Measurements from ENCODE around the gene SDHAF3.
A peak's percentile ranks its signal among the peaks of the same experiment; 100 is the strongest.
"Not testable (repeated sequence)": the region's sequence is repeated elsewhere in the genome, so short reads cannot be mapped to it uniquely, and the experiment has no call there.

SDHAF3 gene

GRCh38 chr7:97117372-97118188, at the start of gene SDHAF3:
TSS of gene SDHAF3 (plus strand) at chr7:97117698. CDS start at chr7:97117724, 26 bp downstream.
- DNase-seq, result peak; percentile 99

- not testable (repeated sequence) for DNase-seq
These were observed 45.5 kb upstream of the SDHAF3 start for GRCh38 chr7:97072025-97072424.

- DNase-seq, result no peak
These were observed 41.6 kb upstream of the SDHAF3 start for GRCh38 chr7:97075928-97076327.

DNA sequence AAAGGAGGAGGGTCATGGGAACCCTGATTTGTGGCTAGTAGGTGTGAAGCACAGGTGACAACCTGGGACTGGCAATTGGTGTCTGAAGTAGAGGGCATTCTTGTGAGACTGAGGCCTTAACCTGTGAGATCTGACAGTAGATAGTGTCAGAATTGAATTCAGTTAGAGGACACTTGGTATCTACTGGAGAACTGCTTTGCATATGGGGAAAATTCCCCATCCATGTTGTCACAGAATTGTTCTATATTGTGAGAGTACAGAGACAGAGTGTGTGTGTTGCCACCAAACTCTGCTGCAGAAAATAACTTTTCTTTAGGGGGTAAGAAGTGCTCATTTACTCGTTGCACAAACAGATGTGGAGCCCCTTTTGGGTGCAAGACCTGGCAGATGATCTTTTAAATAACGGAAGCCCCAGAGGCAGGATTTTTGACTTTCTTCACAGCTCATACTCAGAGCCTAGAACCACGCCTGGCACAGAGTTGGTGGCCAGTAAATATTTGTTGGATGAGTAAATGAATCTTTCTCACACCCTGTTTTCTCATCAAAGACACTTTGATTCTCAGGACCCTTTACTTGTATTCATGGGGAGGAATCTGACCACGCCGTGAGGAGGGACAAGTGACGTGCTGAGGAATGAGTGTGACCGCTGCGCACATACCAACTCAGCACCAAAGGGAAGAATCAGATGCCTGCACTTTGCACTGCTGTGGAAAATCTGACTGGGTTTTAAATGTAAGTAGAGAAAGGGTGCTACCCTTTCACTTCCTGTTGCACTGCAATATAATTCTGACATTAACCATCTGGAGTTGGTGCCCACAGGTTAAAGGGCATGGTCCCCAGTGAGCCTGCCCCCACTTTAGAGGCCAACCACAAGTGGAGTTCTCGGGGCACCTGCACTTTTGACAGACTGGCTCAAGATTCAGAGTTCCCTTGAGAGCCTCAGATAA, 39.2 kb upstream of the SDHAF3 start:
- no peak for DNase-seq

DNA sequence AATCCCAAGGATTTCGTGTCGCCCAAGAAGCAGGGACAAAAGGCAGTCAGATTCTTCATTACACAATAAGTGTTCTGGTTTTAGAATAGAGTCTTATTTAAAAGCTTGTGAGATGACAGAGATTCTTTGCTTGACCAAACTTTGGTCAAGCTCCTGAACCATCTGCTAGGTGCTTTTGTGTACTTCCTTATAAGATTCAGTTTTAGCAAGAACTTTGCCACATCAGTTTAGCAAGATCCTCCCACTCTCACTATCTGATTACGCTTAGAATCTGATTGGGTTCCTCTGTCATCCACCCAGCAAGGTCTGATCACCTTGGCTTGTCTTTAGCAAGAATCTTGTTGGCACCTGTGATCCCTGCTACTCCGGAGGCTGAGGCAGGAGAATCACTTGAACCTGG, 38.2 kb upstream of the SDHAF3 start:
- DNase-seq, result no peak

DNA sequence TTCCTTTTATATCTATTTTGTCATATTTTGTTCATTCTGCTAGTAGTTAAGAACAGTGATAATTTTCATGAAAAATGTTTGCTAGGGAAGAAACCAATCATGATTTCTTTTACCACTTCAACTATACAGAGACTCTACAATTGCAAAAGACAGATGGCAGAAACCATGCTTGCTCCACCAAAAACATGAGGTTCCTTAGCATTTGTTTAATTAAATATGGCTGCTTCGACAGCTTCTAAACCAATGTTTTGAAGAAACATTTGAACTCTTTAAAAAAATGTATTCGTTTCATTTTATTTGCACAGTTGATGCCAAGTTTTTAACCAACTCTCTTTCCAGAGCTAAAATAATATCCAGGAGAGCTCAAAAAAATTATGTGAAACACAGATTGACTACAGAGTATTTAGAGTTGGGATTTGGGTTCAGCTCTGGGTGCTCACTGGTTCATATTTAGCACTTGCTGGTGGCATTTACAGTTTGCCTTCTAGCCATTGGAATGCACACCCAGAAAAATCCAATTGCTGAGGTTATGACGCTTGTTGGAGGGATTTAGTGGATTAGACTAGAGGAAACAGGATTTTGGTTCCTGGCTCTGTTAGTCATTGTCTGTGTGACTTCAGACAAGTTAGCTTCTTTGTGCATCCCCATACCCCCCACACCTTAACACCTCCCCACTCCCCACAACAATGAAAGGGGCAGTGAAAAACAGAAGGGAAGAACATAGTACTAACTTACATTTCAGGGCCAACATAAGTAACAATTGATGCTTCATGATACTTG, 35.8 kb upstream of the SDHAF3 start:
- DNase-seq, result peak; percentile 95

DNA sequence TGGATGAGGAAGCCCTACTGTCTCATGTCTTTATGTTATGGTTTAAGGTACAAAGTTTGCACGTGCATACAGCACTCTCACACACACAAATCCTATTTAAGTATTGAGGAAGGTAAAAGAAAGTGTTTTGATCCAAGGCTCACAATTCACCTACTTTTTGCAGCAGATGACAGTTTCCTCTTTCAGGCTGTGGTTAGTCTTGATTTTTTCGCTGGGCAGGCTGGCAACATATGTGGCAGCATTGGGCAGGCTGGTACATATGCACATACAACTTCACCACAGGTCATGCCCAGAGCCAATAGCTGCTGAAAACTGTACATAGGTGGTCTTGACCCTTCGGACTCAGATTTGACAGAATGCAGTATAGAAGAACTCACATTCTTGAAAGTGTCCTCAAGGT, 29.1 kb upstream of the SDHAF3 start:
- no peak for DNase-seq

DNA sequence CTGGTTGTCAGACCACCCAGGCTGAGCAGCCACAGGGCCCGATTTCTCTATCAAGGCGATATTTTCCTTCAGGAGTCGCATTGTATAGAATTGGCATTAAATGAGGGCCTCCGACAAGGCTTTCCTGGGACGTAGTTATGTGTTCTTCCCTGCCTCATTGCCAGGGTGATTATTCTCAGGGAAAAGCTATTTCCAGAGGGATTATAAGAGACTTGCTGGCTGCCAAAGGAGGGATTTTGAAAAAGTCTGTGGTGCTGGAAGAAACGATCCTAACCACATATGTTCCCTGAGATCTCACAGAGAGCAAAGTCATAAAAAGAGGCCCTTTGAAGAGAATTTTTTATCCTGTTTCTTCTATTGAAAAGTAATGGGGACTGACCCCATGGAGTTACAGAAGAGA, 27.7 kb upstream of the SDHAF3 start:
- DNase-seq, result peak; percentile 34

DNA sequence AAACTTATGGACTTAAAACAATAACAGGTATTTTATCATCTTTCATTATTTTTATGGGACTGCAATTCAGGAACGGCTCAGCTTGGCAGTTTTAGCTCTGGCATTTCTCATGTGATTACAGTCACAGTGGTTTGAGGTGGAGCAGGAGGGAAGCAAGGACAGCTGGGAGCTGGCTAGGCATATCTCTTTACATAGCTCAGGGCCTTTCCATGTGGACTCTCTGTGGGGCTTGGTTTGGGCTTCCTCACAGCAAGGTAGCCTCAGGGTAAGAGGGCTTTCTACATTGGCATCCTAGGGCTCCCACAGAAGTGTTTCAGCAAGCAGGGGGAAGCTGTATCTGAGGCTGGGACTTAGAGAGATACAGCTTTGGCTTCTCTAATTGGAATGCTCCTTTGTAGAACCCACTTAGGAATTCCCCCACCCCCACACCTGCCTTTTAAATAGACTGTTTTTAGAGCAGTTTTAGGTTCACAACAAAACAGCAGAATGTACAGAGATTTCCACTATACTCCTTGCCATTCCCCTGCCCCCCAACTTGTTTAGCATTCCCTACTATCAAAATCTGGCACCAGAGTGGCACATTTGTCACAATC, 26.6 kb upstream of the SDHAF3 start:
- DNase-seq, result no peak

GRCh38 chr7:97094284-97094930, 23.1 kb upstream of the SDHAF3 start:
- peak; percentile 42 for DNase-seq

DNA sequence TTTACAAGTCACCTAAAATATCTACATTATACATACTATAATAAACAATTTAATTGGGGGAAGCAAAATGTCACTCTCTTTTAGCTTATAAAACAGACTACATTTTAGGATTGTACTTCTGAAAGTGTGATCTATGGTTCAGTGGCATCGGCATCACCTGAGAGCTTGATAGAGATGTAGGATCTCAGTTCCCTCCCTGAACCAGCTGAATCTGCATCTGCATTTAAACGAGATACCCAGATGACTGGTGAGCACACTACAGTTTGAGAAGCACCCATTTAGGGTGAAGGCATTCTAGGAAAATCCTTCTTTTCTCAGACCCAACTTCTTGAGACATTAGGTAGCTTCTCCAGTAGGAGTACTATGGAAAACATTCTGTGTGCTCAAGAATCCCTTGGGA, 21.5 kb upstream of the SDHAF3 start:
- DNase-seq, result no peak

DNA sequence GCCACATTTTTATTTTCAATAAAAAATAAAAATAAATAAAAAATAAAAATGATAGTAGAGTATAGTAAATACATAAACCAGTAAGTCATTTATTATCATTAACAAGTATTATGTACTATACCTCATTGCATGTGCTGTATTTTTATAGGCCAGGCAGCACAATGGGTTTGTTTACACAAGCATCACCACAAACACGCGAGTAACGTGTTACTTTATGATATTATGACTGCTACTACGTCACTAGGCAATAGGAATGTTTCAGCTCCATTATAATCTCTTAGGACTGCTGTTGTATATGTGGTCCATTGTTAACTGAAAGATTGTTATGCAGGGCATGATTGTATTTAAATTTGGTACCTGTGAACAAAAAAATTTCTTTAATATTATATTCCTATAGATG, 20.8 kb upstream of the SDHAF3 start:
- DNase-seq, result no peak

- DNase-seq, result peak; percentile 87
These were observed 12.7 kb upstream of the SDHAF3 start for GRCh38 chr7:97104719-97105238.

GRCh38 chr7:97107192-97107800, 10.2 kb upstream of the SDHAF3 start:
- DNase-seq, result no peak

GRCh38 chr7:97116308-97116707, 1.2 kb upstream of the SDHAF3 start:
- peak; percentile 10 for DNase-seq

- DNase-seq, result no peak
These were observed 495 bp upstream of the SDHAF3 start for GRCh38 chr7:97117035-97117371.

DNA sequence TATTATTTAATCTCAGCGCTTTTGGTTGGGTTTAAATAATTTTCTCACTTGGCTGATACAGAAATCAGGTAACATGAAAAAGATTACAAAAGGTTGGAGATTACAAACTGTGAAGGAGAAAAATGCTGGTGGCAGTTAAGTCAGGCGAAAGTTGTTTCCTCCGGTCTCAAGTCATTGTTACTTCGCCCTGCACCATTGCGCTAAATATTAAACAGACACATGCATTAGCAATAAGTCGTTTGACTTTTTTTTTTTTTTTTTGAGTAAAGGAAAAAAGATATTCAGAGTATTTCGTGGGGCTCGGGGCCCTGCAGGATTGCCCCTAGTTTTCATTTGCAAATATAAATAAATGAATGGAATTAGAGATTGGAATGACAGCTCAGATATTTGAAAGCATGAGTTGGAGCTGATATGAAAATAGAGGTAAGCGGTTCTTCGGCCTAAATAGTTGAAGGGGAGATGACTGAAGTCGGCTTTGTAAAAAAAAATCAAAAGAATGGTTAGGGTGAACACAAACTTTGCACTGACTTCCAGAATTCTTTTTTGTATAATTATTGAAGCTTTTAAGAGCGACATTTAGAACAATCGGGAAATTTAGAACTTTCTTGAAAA, 914 bp downstream of the SDHAF3 start:
- DNase-seq, result peak; percentile 40

- peak; percentile 25 for DNase-seq
These were observed 2.2 kb downstream of the SDHAF3 start for GRCh38 chr7:97119747-97120146.

GRCh38 chr7:97120713-97121457, 3.4 kb downstream of the SDHAF3 start:
- DNase-seq, result no peak

DNA sequence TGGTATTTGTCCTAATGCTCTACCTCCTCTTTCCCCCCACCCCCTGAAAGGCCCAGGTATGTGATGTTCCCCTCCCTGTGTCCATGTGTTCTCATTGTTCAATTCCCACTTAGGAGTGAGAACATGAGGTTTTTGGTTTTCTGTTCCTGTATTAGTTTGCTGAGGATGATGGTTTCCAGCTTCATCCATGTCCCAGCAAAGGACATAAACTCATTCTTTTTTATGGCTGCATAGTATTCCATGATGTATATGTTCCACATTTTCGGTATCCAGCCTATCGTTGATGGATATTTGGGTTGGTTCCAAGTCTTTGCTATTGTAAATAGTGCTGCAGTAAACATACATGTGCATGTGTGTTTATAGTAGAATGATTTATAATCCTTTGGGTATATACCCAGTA, 5.6 kb downstream of the SDHAF3 start:
- not testable (repeated sequence) for DNase-seq
